DOHH2 (cell line): ENCODE data around the gene FAM20A.

Experiments used
- H3F3A ChIP-seq: fragments of 200-600 bp; sonication (generic), shearing (Covaris generic); 2 replicates; pipeline ENCODE4 v1.6.0; 2016; ENCODE audit warnings: antibody characterized with exemption, mild to moderate bottlenecking; ENCODE audit not compliant: control insufficient read depth, insufficient read depth
- H3K27ac ChIP-seq: fragments of 200-600 bp; sonication (generic); 2 replicates; pipeline ENCODE4 v1.5.1; 2014; ENCODE audit warnings: low read depth, mild to moderate bottlenecking, low read length, moderate library complexity
- H3K27me3 ChIP-seq: fragments of 200-600 bp; sonication (generic); 2 replicates; pipeline ENCODE4 v1.6.1; 2014; ENCODE audit warnings: mild to moderate bottlenecking, low read length, mixed read lengths; ENCODE audit not compliant: control insufficient read depth
- H3K36me3 ChIP-seq: fragments of 200-600 bp; sonication (generic); 2 replicates; pipeline ENCODE4 v1.6.1; 2014; ENCODE audit warnings: mild to moderate bottlenecking, low read length, moderate library complexity, mixed read lengths; ENCODE audit not compliant: control insufficient read depth
- H3K4me1 ChIP-seq: fragments of 200-600 bp; sonication (generic); 2 replicates; pipeline ENCODE4 v1.6.1; 2014; ENCODE audit warnings: mild to moderate bottlenecking, low read length, mixed read lengths; ENCODE audit not compliant: control insufficient read depth
- H3K4me2 ChIP-seq: fragments of 200-600 bp; sonication (generic); 2 replicates; pipeline ENCODE4 v1.6.0; 2014; ENCODE audit warnings: mild to moderate bottlenecking, low read length, moderate library complexity
- H3K4me3 ChIP-seq: fragments of 200-600 bp; sonication (generic); 2 replicates; pipeline ENCODE4 v1.5.1; 2014; ENCODE audit warnings: mild to moderate bottlenecking, low read length, mixed read lengths
- H3K79me2 ChIP-seq: fragments of 200-600 bp; sonication (generic); 2 replicates; pipeline ENCODE4 v1.6.1; 2014; ENCODE audit warnings: mild to moderate bottlenecking, low read length, mixed read lengths; ENCODE audit not compliant: control insufficient read depth
- H3K9me2 ChIP-seq: fragments of 200-600 bp; sonication (generic); replicated peaks from 2 replicates; pipeline ENCODE4 v1.6.1; 2014; ENCODE audit warnings: mild to moderate bottlenecking, low read length, mixed read lengths; ENCODE audit not compliant: control insufficient read depth
- H3K9me3 ChIP-seq: fragments of 200-600 bp; sonication (generic); 2 replicates; pipeline ENCODE4 v1.6.1; 2014; ENCODE audit warnings: antibody characterized with exemption, low read length, mixed read lengths; ENCODE audit not compliant: control insufficient read depth, insufficient read depth
- H4K20me1 ChIP-seq: fragments of 200-600 bp; sonication (generic); 2 replicates; pipeline ENCODE4 v1.6.0; 2014; ENCODE audit warnings: low read depth, mild to moderate bottlenecking, antibody characterized with exemption, low read length, moderate library complexity; ENCODE audit not compliant: control insufficient read depth, insufficient read depth
- CTCF ChIP-seq: fragments of 200-600 bp; sonication (generic); IDR thresholded peaks from one replicate; pipeline ENCODE4 v1.5.1; 2014; ENCODE audit warnings: antibody characterized with exemption, mild to moderate bottlenecking, low read depth, low read length; ENCODE audit not compliant: poor library complexity, severe bottlenecking
- EZH2phosphoT487 ChIP-seq: fragments of 200-600 bp; sonication (generic); IDR thresholded peaks from 2 replicates; pipeline ENCODE4 v1.6.1; 2017; ENCODE audit warnings: borderline replicate concordance, mild to moderate bottlenecking, antibody characterized with exemption, low read length, moderate library complexity, mixed read lengths

Gene FAM20A

GRCh38 chr17:68581863-68582645, 19.1 kb downstream of the FAM20A start:
- H3K27ac ChIP-seq, result no peak overlapping the region
- no peaks in the 10 kb centered on the region for H3F3A ChIP-seq
- TF ChIP-seq EZH2phosphoT487 (no peak), CTCF (no peak)
- no peaks in the 10 kb centered on the region for H3K4me1 ChIP-seq
- no peaks in the 10 kb centered on the region for H3K79me2 ChIP-seq
- H3K36me3 ChIP-seq, result no peaks in the 10 kb centered on the region
- no peaks in the 10 kb centered on the region for H3K27me3 ChIP-seq
- no peak overlapping the region for H3K4me3 ChIP-seq
- H3K9me2 ChIP-seq, result no peaks in the 10 kb centered on the region
- no peaks in the 10 kb centered on the region for H3K9me3 ChIP-seq
- no peaks in the 10 kb centered on the region for H4K20me1 ChIP-seq
- H3K4me2 ChIP-seq, result no peak overlapping the region

GRCh38 chr17:68580236-68580770, 20.9 kb downstream of the FAM20A start:
- Histone ChIP-seq H3K4me3 (no peak overlapping the region), H3K4me1 (no peaks in the 10 kb centered on the region), H3K27me3 (no peaks in the 10 kb centered on the region), H3K79me2 (no peaks in the 10 kb centered on the region), H3K36me3 (no peaks in the 10 kb centered on the region), H4K20me1 (no peaks in the 10 kb centered on the region), H3K4me2 (no peak overlapping the region), H3K9me3 (no peaks in the 10 kb centered on the region), H3K27ac (no peak overlapping the region), H3K9me2 (no peaks in the 10 kb centered on the region), H3F3A (no peaks in the 10 kb centered on the region)
- TF ChIP-seq CTCF, result no peak
- no peak for TF ChIP-seq EZH2phosphoT487

GRCh38 chr17:68579194-68579927, 21.8 kb downstream of the FAM20A start:
- Histone ChIP-seq H3K36me3 (no peaks in the 10 kb centered on the region), H3K4me2 (no peak overlapping the region), H3K27me3 (no peaks in the 10 kb centered on the region), H3K27ac (no peak overlapping the region), H3K4me1 (no peaks in the 10 kb centered on the region), H3K79me2 (no peaks in the 10 kb centered on the region), H3K9me2 (no peaks in the 10 kb centered on the region), H3K9me3 (no peaks in the 10 kb centered on the region), H3K4me3 (no peak overlapping the region), H4K20me1 (no peaks in the 10 kb centered on the region), H3F3A (no peaks in the 10 kb centered on the region)
- TF ChIP-seq CTCF (no peak), EZH2phosphoT487 (no peak)
